WERI-Rb-1 (cell line): Measurements from ENCODE around the gene PGAM5.

Experiments
- DNase-seq: peaks from one replicate; pipeline ENCODE4 v3.0.0-alpha.2; 2020
- H3K27ac ChIP-seq: fragments of 250-450 bp; sonication (Bioruptor Pico); 2 replicates; pipeline ENCODE4 v1.5.1; 2020; ENCODE audit warnings: mild to moderate bottlenecking, moderate library complexity
- H3K27me3 ChIP-seq: fragments of 250-450 bp; sonication (Bioruptor Pico); 2 replicates; pipeline ENCODE4 v1.5.1; 2021; ENCODE audit warnings: mild to moderate bottlenecking, low read depth, moderate library complexity; ENCODE audit not compliant: insufficient read depth, severe bottlenecking
- H3K36me3 ChIP-seq: fragments of 250-450 bp; sonication (Bioruptor Pico); 2 replicates; pipeline ENCODE4 v1.5.1; 2020; ENCODE audit warnings: mild to moderate bottlenecking, moderate library complexity
- H3K4me3 ChIP-seq: 2 replicates; pipeline ENCODE4 v1.5.1; 2011; ENCODE audit warnings: low read depth, mild to moderate bottlenecking, control low read depth, low read length
- H3K9me3 ChIP-seq: fragments of 250-450 bp; sonication (Bioruptor Pico); 2 replicates; pipeline ENCODE4 v1.5.1; 2021; ENCODE audit warnings: mild to moderate bottlenecking, moderate library complexity; ENCODE audit not compliant: severe bottlenecking
- TF ChIP-seq, protein P1 (sequence below): IDR thresholded peaks from 2 replicates; pipeline ENCODE4 v1.5.1; 2011; ENCODE audit warnings: low read depth, mild to moderate bottlenecking, control low read depth, inconsistent platforms, low read length

Gene PGAM5

DNA sequence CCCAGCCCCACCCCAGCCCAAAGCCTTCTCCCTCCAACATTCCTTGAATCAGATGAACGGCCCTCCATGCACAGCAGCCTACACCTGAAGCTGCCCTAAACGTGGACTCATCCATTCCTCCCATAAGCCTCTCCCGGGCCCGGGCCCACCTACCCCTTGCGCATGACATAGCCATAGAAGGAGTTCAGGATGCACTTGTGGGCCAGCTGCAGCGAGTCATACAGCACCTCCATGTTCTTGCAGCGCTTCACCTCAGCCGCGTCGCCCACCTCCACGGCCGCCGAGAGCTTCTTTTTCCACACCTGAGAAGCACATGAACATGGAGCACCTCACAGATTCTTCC is 45.5 kb upstream of the PGAM5 start:
- TF ChIP-seq, protein P1, sequence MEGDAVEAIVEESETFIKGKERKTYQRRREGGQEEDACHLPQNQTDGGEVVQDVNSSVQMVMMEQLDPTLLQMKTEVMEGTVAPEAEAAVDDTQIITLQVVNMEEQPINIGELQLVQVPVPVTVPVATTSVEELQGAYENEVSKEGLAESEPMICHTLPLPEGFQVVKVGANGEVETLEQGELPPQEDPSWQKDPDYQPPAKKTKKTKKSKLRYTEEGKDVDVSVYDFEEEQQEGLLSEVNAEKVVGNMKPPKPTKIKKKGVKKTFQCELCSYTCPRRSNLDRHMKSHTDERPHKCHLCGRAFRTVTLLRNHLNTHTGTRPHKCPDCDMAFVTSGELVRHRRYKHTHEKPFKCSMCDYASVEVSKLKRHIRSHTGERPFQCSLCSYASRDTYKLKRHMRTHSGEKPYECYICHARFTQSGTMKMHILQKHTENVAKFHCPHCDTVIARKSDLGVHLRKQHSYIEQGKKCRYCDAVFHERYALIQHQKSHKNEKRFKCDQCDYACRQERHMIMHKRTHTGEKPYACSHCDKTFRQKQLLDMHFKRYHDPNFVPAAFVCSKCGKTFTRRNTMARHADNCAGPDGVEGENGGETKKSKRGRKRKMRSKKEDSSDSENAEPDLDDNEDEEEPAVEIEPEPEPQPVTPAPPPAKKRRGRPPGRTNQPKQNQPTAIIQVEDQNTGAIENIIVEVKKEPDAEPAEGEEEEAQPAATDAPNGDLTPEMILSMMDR = no peak
- Histone ChIP-seq H3K27me3 (no peaks in the 10 kb centered on the region), H3K27ac (no peak overlapping the region), H3K4me3 (no peak overlapping the region), H3K9me3 (no peaks in the 10 kb centered on the region), H3K36me3 (peaks cover 95% of the 10 kb centered on the region)
- DNase-seq = no peak

GRCh38 chr12:132665794-132666193 is 44.8 kb upstream of the PGAM5 start:
- no peak overlapping the region for H3K27ac ChIP-seq
- H3K4me3 ChIP-seq = no peak overlapping the region
- no peaks in the 10 kb centered on the region for H3K27me3 ChIP-seq
- H3K36me3 ChIP-seq = peaks cover 95% of the 10 kb centered on the region
- H3K9me3 ChIP-seq = no peaks in the 10 kb centered on the region
- TF ChIP-seq, protein P1 = no peak
- no peak for DNase-seq

DNA sequence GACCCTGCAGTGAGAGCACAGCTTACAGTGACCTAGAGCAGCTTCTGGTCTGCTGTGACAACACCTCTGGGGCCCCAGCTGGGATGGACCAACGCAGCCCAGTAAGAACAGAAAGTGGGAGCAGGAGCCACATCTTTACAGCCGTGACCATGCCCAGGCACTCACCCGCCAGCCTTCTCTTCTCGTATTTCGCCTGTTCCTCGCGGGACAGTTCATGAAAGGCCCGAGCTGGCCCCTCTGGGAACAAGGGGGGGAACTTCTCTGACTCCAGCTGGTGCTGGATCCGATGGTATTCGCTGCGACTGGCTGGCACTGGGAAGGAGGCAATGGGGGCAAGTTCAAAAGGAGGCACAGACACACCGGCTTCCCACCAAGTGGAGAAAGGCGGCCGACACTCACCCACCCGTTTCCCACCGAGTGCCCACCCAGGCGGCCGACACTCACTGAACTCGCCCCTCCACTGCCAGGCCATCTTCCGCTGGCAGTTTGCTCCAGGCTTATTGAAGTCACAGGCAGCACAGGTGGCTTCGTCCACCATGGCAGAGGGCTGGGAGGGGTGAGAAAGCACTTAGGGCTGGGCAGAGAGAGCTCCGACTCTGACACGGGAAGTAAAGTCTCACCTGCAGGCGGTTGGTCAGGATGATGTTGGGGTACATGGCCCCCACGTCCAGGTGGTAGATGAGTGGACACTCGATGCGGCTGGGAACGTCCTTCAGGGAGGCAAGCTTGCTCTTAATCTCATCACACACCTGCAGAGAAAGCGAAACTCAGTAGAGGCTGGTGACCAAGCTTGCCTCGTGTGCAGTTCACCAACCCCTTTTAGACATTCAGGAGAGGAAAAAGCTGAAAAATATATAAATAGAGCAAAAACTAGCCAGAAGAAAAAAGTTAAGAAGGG is 42.2 kb upstream of the PGAM5 start:
- no peak for DNase-seq
- Histone ChIP-seq H3K27ac (no peak overlapping the region), H3K36me3 (peaks cover 96% of the 10 kb centered on the region), H3K4me3 (no peak overlapping the region), H3K9me3 (no peaks in the 10 kb centered on the region), H3K27me3 (no peaks in the 10 kb centered on the region)
- TF ChIP-seq, protein P1 = no peak

DNA sequence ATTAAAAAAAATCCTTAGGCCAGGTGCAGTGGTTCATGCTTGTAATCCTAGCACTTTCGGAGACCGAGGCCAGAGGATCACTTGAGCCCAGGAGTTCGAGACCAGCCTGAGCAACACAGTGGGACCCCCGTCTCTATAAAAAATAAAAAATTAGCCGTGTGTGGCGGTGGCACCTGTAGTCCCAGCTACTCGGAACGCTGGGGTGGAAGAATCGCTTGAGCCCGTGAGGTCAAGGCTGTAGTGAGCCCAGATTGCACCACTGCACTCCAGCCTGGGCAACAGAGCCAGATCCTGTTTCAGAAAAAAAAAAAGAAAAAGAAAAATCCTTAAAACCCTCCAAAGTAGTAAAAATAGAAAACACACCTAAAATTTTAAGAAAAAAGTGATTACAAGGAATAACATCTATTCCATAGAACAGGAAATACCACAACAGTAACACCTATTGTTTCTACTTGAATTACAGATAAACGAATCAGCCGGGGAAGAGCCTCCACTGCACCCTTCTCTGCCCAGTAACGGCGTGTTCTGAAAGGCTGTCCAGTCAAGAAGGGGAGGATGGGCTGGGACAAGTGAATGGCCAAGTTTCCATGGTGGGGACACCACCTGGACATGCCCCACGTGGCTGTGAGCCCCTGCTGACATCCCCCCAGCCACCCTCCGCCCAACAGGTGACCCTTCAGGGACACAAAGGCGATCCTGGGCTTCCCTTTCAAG is 41.3 kb upstream of the PGAM5 start:
- Histone ChIP-seq H3K4me3 (no peak overlapping the region), H3K27me3 (no peaks in the 10 kb centered on the region), H3K36me3 (peaks cover 96% of the 10 kb centered on the region), H3K9me3 (no peaks in the 10 kb centered on the region), H3K27ac (no peak overlapping the region)
- TF ChIP-seq, protein P1 = no peak
- no peak for DNase-seq

DNA sequence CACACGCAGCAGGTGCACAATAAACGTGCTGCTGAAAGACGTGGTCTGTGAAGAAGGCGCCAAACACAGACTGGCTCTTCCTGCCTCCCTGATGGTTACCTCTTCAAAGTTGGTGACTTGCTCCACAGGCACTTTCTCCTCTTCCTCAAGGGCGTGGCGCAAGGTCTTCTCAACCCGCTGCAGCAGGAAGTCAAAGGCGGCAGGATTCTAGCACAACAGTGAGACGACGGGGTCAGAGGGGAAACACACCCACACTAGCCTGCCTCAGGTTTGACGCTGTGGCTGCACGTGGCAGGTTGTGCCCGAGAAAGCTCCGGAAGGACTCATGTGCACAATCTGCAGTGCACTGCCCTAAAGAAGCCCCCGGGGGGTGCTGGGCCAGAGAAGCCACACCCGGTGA is 38.5 kb upstream of the PGAM5 start:
- H3K27ac ChIP-seq = no peak overlapping the region
- TF ChIP-seq, protein P1 = no peak
- no peak for DNase-seq
- no peaks in the 10 kb centered on the region for H3K9me3 ChIP-seq
- H3K36me3 ChIP-seq = peaks cover 95% of the 10 kb centered on the region
- H3K27me3 ChIP-seq = no peaks in the 10 kb centered on the region
- H3K4me3 ChIP-seq = no peak overlapping the region
